GM18508 (cell line): ENCODE data around the gene EPO.

Experiments
- ATAC-seq: cut with Tn5 transposase; IDR thresholded peaks from one replicate; pipeline ENCODE4 v1.9.1; 2021; ENCODE audit warnings: moderate number of reproducible peaks; ENCODE audit not compliant: insufficient read depth, unreplicated experiment

Gene EPO

DNA sequence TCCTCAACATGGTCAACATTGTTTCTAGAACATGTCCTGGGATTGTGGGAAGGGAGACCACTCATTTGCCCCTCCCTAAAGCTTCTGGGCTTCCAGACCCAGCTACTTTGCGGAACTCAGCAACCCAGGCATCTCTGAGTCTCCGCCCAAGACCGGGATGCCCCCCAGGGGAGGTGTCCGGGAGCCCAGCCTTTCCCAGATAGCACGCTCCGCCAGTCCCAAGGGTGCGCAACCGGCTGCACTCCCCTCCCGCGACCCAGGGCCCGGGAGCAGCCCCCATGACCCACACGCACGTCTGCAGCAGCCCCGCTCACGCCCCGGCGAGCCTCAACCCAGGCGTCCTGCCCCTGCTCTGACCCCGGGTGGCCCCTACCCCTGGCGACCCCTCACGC is at the start of gene EPO:
Gene EPO, plus strand, starts transcription at position 190 of the 392 bp plus-strand sequence. CDS start 513 bp downstream, outside the sequence.
- ATAC-seq: no peak

DNA sequence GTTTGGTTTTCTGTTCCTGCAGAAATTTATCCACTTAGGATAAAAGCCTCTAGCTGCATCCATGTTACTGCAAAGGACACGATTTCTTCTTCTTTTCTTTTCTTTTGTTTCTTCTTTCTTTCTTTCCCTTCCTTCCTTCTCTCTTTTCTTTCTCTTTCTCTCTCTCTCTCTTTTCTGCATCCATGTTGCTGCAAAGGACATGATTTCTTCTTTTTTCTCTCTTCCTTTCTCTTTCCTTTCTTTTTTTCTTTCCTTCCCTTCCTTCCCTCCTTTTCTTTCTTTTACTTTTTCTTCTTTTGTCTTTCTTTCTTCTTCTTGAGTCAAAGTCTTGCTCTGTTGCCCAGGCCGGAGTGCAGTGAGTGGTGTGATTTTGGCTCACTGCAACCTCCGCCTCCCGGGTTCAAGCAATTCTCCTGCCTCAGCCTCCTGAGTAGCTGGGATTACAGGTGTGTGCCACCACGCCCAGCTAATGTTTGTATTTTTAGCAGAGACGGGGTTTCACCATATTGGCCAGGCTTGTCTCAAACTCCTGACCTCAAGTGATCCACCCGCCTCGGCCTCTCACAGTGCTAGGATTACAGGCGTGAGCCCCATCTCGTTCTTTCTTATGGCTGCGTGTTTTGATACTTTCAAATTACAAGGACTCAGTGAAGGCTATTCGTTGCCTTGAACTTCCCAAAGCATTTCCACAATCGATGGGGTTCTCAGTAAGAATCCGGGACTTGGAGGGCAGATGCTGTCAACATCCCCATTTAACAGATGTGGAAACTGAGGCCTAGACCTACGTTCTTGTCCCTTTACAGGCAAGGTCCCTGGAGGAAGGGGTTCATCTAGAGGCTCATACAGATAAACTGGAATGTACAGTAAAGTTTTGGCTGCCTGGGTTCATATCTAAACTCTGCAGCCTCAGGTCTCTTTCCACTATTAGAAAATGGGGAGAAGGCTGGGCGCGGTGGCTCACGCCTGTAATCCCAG is 48.6 kb upstream of the EPO start:
- no peak for ATAC-seq

GRCh38 chr7:100673302-100673941 is 46.8 kb upstream of the EPO start, which contains the start of gene GNB2:
GNB2 (plus strand) TSS chr7:100673740; CDS start chr7:100676266, 2,526 bp downstream.
- peak; percentile 33 for ATAC-seq

DNA sequence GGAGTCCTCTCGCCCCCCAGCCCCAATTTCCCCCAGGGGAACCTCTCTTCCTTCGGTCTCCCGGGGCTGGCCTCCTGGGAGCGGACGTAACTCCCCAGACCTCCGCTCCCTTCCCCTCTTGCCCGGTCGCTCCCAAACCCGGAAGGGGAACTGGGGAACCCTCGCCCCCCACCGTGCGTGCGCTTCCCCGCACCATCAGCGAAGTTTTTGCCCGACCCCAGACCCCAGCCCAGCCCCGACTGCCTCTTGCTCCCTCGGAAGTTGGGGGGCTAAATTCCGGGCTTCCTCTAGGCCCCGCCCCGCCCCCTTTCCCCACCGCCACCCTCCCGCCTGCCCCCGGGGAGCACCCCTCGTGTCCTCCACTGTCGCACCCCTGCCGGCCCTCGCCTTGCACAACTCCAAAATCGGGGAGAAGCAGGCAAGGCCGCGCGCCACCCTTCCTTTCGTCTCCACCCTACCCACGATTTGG is 46.3 kb upstream of the EPO start:
- no peak for ATAC-seq

DNA sequence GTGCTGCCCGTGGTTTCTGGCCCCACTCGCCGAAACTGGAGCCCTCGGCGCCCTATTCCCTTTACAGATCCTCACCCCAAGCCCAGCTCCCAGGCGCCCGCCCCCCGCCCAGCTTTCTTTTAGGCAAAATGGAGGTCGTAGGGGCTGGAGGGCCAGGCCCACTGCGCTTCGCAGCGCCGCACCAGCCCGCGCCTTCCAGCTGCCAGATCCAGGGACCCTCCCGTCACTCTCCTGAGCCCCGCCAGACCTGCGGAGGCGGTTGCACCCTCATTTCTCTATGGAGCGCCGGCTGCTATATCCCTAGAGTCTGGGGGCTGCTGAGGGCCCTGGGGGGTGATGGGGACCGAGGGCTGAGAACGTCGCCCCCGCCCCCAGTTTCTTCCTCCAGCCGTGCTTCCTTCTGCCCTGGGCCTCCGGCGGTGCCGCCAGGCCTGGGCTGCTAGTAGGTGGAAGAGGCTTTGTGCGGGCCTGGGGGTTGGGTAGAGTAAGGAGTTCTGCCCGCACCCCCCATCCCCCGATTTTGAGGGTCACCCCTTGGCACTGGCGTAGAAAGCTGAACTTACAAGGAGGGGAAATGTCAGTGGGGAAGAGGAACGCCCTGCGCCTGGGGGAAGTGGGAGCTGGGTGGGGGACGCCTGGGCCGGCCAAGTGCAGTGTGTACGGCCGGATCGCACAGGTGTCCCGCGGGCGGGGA is 45.7 kb upstream of the EPO start:
- no peak for ATAC-seq

DNA sequence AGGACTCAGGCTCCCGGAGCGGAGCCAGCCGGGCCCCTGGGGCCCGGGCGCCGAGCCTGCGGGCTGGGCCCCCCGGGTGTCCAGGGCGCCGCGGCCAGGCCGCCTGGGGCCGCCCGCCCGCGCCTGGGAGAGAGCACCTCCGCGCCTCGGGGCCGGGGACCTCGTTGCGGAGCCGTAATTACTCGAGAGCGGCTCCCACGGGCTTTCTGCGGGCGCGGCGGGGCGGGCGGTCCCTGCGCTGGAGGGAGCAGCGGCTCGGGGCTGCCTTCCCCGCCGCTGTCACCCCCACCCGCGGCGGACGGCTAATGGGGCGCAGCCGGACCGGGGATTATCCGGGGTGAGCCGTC is 45.2 kb upstream of the EPO start:
- no peak for ATAC-seq

GRCh38 chr7:100675581-100676350 is 44.5 kb upstream of the EPO start:
- no peak for ATAC-seq

DNA sequence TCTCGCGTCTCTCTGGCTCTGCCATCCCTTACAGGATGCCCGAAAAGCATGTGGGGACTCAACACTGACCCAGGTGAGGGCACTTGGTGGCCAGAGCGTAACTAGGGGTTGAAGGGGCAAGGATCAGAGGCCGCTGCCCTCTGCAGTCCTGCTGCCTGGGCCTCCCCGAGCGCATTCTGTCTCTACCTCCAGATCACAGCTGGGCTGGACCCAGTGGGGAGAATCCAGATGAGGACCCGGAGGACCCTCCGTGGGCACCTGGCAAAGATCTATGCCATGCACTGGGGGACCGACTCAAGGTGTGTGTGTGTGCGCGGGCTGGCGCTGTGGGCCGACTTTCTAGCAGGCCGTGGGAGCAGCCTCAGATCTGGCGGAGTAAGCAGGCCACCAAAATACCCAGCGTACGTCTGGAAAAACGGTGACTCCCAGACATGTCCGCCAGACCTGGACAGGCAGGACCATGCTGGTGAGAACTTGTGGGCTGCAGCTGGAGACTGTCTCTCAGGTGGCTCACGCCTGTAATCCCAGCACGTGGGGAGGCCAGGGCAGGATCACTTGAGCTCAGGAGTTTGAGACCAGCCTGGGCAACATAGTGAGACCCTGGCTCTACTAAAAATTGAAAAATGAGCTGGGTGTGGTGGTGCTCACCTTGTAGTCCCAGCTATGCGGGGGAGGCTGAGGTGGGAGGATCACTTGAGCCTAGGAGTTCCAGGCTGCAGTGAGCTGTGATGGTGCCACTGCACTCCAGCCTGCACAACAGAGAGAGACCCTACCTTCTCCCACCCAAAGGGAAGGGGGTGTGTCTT is 43.6 kb upstream of the EPO start:
- no peak for ATAC-seq

GRCh38 chr7:100677308-100678267 is 42.7 kb upstream of the EPO start:
- no peak for ATAC-seq

- no peak for ATAC-seq
These were observed 41.8 kb upstream of the EPO start for GRCh38 chr7:100678291-100678984.

- ATAC-seq: no peak
These were observed 40.9 kb upstream of the EPO start for GRCh38 chr7:100679129-100679926.

DNA sequence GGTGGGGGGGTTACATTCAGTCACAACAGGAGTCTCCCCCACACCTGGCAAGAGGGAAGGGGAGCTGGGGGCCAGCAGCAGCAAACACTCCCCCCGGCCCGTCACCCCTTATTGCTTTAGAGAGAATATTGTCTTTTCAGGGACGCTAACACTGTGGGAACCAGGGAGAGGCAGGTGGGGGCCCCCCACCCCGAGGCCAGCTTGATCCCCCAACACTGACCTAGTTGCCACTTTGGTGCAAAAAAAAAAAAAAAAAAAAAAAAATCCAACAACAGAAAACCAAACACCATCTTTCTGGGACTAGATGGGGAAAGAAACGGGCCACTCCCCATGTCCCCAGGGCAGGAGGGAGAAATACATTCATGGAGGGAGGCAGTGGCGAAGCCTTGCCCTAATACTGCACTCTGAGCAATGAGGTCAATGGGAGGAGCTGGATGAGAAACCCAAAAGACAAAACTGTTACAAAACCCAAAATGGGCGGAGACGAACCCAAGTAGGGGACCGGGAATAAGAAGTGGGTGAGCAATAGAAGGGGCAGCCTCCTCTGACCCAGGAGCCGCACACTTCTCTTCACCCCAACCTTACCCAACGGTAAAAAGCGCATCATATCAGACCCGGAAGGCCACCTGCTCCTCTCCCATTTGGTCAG is 40.2 kb upstream of the EPO start:
- ATAC-seq: no peak

GRCh38 chr7:100680576-100681271 is 39.5 kb upstream of the EPO start:
- no peak for ATAC-seq

DNA sequence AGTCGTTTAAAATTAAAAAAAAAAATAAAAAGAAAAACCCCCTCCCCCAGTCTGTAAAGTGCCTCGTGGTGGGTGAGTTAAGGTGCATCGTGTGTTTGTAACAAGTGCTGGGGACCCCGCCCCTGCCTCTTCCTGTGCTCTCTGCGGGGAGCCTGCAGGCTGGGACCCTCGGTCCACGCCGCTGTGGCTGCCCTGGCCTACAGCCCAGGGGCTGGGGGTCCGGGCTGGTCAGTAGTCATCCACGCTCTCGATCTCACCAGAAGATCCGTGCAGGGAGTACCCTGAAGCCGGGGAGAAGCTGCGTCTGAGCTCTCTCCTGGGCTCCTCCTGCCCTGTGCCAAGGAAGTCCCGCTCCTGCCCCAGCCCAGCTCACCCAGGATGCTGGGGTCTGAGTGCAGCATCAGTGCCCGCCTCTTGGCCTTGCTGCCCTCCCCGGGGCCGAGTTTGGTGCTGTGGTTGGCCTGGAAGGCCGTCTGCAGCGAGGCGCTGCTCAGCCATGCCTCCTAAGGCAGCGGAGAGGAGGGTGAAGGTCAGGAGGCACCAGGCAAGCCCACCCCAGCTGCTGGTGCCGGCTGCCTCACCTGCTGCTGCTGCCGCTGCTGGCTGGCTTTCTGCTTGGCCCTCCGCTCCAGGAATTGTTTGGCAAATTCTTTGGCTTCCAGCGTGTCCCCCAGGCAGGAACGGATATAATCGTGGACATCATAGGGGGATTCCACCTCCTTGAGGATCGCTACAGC is 38.6 kb upstream of the EPO start:
- ATAC-seq: no peak

DNA sequence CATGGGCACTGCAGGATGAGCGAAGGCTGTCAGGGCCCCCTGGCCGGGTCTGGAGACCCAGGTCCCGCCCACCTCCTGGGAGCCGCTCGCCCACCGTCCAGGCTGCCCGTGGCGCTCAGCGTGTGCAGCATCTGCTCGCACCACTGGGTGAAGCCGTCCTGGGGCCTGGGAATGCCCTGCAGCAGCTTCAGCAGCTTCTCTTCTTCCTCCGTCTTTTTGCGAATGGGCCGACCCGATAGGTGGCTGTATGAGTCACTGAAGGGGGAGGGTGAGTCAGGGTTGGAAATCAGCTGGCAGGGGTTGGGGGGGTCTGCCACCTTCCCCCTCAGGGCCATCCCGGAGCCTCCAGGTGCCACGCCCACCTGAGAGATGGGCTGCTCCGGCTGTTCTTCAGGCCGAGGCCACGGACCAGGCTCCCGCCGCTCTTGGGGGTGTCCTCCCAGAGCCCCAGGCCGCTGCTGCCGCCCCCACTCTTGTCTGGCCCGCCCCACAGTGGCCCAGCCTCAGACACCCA is 38.0 kb upstream of the EPO start:
- no peak for ATAC-seq
